Tibial nerve (tissue), 4 donors: ENCODE measurements around the gene ZNF329. TPM values are rescaled to one million over a fixed set of nuclear protein-coding genes. Genes with fewer than 3 reads are reported as not detected.
A peak's percentile ranks its signal among the peaks of the same experiment; 100 is the strongest.

Experiments
- DNase-seq, 2 donors: peaks; one replicate each; pipeline ENCODE4 v3.0.0-alpha.2; 2019; ENCODE audit warnings: low spot score in 2 of 2
- H3K27ac ChIP-seq, 4 donors: fragments of 200-600 bp; sonication (generic) in 3 of 4; one replicate each; pipeline ENCODE4 v1.5.1; 2017 to 2019; ENCODE audit warnings: mild to moderate bottlenecking in 1 of 4
- H3K27me3 ChIP-seq, 2 donors: fragments of 200-600 bp; sonication (generic) in 1 of 2; one replicate each; pipeline versions ENCODE4 v1.5.1 to v1.6.0; 2017 to 2019
- H3K36me3 ChIP-seq, 3 donors: fragments of 200-600 bp; sonication (generic); one replicate each; pipeline ENCODE4 v1.5.1; 2018 to 2019
- H3K4me1 ChIP-seq, 4 donors: fragments of 200-600 bp; sonication (generic) in 3 of 4; one replicate each; pipeline ENCODE4 v1.5.1; 2017 to 2019
- H3K4me3 ChIP-seq, 4 donors: fragments of 200-600 bp; sonication (generic) in 3 of 4; one replicate each; pipeline ENCODE4 v1.5.1; 2017 to 2019; ENCODE audit warnings: mild to moderate bottlenecking in 1 of 4, moderate library complexity in 1 of 4
- H3K9me3 ChIP-seq, 4 donors: fragments of 200-600 bp; sonication (generic) in 3 of 4; one replicate each; pipeline ENCODE4 v1.5.1; 2017 to 2019
- CTCF ChIP-seq, 5 experiments: fragments of 200-600 bp in 3 of 5; fragments of 450-650 bp in 2 of 5; sonication (generic) in 3 of 5; IDR thresholded peaks; one replicate each; pipeline ENCODE4 v1.5.1; 2016 to 2019; ENCODE audit warnings: antibody characterized with exemption in 5 of 5, mild to moderate bottlenecking in 3 of 5, moderate library complexity in 2 of 5
- EP300 ChIP-seq, 2 donors: sonication (generic); formaldehyde crosslinking; IDR thresholded peaks; one replicate each; pipeline ENCODE4 v1.6.1; 2017; ENCODE audit warnings: antibody characterized with exemption in 2 of 2, mild to moderate bottlenecking in 1 of 2
- POLR2A ChIP-seq, 2 donors: fragments of 450-650 bp; IDR thresholded peaks; one replicate each; pipeline ENCODE4 v1.6.1; 2017; ENCODE audit warnings: antibody characterized with exemption in 2 of 2, mild to moderate bottlenecking in 2 of 2, moderate library complexity in 2 of 2
- WGBS, 2 donors: methylation state at CpG; one replicate each; pipeline ENCODE4 v1.1.5; 2018; 5-methylcytosine and 5-hydroxymethylcytosine counted together
- total RNA-seq, 4 donors: library from RNA; depleted of rRNA; stranded (reverse); fragments of >200 nt; gene quantifications; one replicate each; pipeline ENCODE4 v1.1.0, GENCODE V29; 2016

ZNF329 gene
- total RNA-seq = 10 to 100 TPM in 2 of 4 donors, 1 to 10 TPM in 2; 9.3 to 14.0 (median 9.9) TPM

GRCh38 chr19:58150328-58150921 lies at the start of gene ZNF329:
Gene ZNF329 (minus strand): TSS chr19:58150789. CDS start chr19:58129503, 21,286 bp downstream.
- H3K9me3 ChIP-seq = peaks cover 0 to 51% (median 9%) of the 10 kb centered on the region in 4 donors
- WGBS, 2 donors = 0 to 1% methylated on average over 42 to 43 of the region's 62 CpGs
- DNase-seq = peak; percentile 33 to 69
- peak within 1 kb of the TSS; percentile 54 to 93 (median 63) for H3K4me3 ChIP-seq
- TF ChIP-seq POLR2A (IDR thresholded peaks at IDR 0.05) = peak in 1 of 2 donors; percentile 34
- TF ChIP-seq CTCF (IDR thresholded peaks at IDR 0.05) = peak in 1 of 5 experiments; percentile 34
- TF ChIP-seq EP300 (IDR thresholded peaks at IDR 0.05) = peak in 1 of 2 donors; percentile 68
- no peaks in the 10 kb centered on the region for H3K27me3 ChIP-seq
- H3K4me1 ChIP-seq = peaks cover 0 to 41% (median 2%) of the 10 kb centered on the region in 4 donors
- H3K27ac ChIP-seq = peak within 1 kb of the TSS in 3 of 4 donors; percentile 77 to 84 (median 78)
- H3K36me3 ChIP-seq = peaks cover 0 to 16% (median 0%) of the 10 kb centered on the region in 3 donors

GRCh38 chr19:58196901-58197616 lies 46.5 kb upstream of the ZNF329 start:
- no peak for TF ChIP-seq CTCF (IDR thresholded peaks at IDR 0.05)
- TF ChIP-seq POLR2A (IDR thresholded peaks at IDR 0.05) = no peak
- no peak for TF ChIP-seq EP300 (IDR thresholded peaks at IDR 0.05)
- H3K9me3 ChIP-seq = peaks cover 47 to 100% (median 78%) of the 10 kb centered on the region in 4 donors
- no peak for DNase-seq
- no peaks in the 10 kb centered on the region for H3K27me3 ChIP-seq
- no peaks in the 10 kb centered on the region for H3K4me1 ChIP-seq
- no peak overlapping the region for H3K27ac ChIP-seq
- H3K4me3 ChIP-seq = no peak overlapping the region
- peaks cover 4 to 100% (median 56%) of the 10 kb centered on the region in 3 donors for H3K36me3 ChIP-seq
- 64 to 65% methylated on average over 6 of the region's 6 CpGs for WGBS, 2 donors

- H3K4me1 ChIP-seq = peaks cover 0 to 8% (median 0%) of the 10 kb centered on the region in 4 donors
- peak overlapping the region; percentile 92 to 99 (median 95) for H3K4me3 ChIP-seq
- H3K9me3 ChIP-seq = peaks cover 17 to 100% (median 60%) of the 10 kb centered on the region in 4 donors
- no peaks in the 10 kb centered on the region for H3K27me3 ChIP-seq
- peak overlapping the region; percentile 99 to 100 (median 100) for H3K27ac ChIP-seq
- H3K36me3 ChIP-seq = peaks cover 8 to 89% (median 32%) of the 10 kb centered on the region in 3 donors
- TF ChIP-seq EP300 (IDR thresholded peaks at IDR 0.05) (no peak), POLR2A (IDR thresholded peaks at IDR 0.05) (no peak), CTCF (IDR thresholded peaks at IDR 0.05) (no peak)
- no peak for DNase-seq
- 17 to 26% methylated on average over 13 of the region's 13 CpGs for WGBS, 2 donors
These were observed 33.2 kb upstream of the ZNF329 start for GRCh38 chr19:58183817-58184215.

- peak; percentile 84 to 85 for DNase-seq
- Histone ChIP-seq H3K27me3 (no peaks in the 10 kb centered on the region), H3K9me3 (peaks cover 17 to 100% (median 59%) of the 10 kb centered on the region in 4 donors), H3K4me3 (peak within 1 kb of the TSS; percentile 92 to 99 (median 95)), H3K4me1 (peaks cover 0 to 8% (median 0%) of the 10 kb centered on the region in 4 donors), H3K36me3 (peaks cover 8 to 89% (median 29%) of the 10 kb centered on the region in 3 donors), H3K27ac (peak within 1 kb of the TSS; percentile 99 to 100 (median 100))
- 1 to 6% methylated on average over 11 to 28 of the region's 80 CpGs for WGBS, 2 donors
- TF ChIP-seq POLR2A (IDR thresholded peaks at IDR 0.05) (peak; percentile 49 to 85), CTCF (IDR thresholded peaks at IDR 0.05) (peak in 1 of 5 experiments; percentile 34), EP300 (IDR thresholded peaks at IDR 0.05) (peak in 1 of 2 donors; percentile 90)
These were observed 32.6 kb upstream of the ZNF329 start, which contains the start of gene ZNF274 for GRCh38 chr19:58182989-58183816. Gene ZNF274 (plus strand): TSS chr19:58183061. CDS start chr19:58183966, 905 bp downstream.
